Activated CD4-positive, alpha-beta T cell treated with anti-CD3 and anti-CD28 coated beads, Interleukin-2, amount 50 U/mL, for 16 hours (primary cell): ENCODE data around the gene CPXM2.

Experiments used
- DNase-seq: peaks from one replicate; pipeline ENCODE4 v3.0.0-alpha.2; 2020

The CPXM2 gene

GRCh38 chr10:123795196-123795780 lies 96.3 kb downstream of the CPXM2 start:
- no peak for DNase-seq

- no peak for DNase-seq
Measured at GRCh38 chr10:123792248-123792978, 99.2 kb downstream of the CPXM2 start.

- DNase-seq, result no peak
Measured at GRCh38 chr10:123790132-123790885, 101.3 kb downstream of the CPXM2 start.

- no peak for DNase-seq
Measured at GRCh38 chr10:123788981-123789380, 102.6 kb downstream of the CPXM2 start.

- DNase-seq, result no peak
Measured at GRCh38 chr10:123787566-123787965, 104.0 kb downstream of the CPXM2 start.

- DNase-seq, result no peak
Measured at GRCh38 chr10:123786896-123787295, 104.7 kb downstream of the CPXM2 start.

- no peak for DNase-seq
Measured at GRCh38 chr10:123786306-123786705, 105.3 kb downstream of the CPXM2 start.

GRCh38 chr10:123784646-123785045 lies 107.0 kb downstream of the CPXM2 start:
- no peak for DNase-seq

GRCh38 chr10:123784216-123784615 lies 107.4 kb downstream of the CPXM2 start:
- no peak for DNase-seq

GRCh38 chr10:123783296-123783695 lies 108.3 kb downstream of the CPXM2 start:
- no peak for DNase-seq

GRCh38 chr10:123782549-123782948 lies 109.1 kb downstream of the CPXM2 start:
- no peak for DNase-seq

- DNase-seq, result no peak
Measured at GRCh38 chr10:123781956-123782500, 109.6 kb downstream of the CPXM2 start.

- no peak for DNase-seq
Measured at GRCh38 chr10:123781324-123781900, 110.2 kb downstream of the CPXM2 start.

GRCh38 chr10:123778719-123779517 lies 112.7 kb downstream of the CPXM2 start:
- DNase-seq, result no peak

GRCh38 chr10:123777881-123778280 lies 113.7 kb downstream of the CPXM2 start:
- DNase-seq, result no peak

GRCh38 chr10:123774132-123774742 lies 117.4 kb downstream of the CPXM2 start:
- no peak for DNase-seq

GRCh38 chr10:123772645-123773508 lies 118.7 kb downstream of the CPXM2 start:
- DNase-seq, result peak; percentile 34

GRCh38 chr10:123771877-123772644 lies 119.5 kb downstream of the CPXM2 start:
- peak; percentile 6 for DNase-seq

- no peak for DNase-seq
Measured at GRCh38 chr10:123769647-123770046, 122.0 kb downstream of the CPXM2 start.

- no peak for DNase-seq
Measured at GRCh38 chr10:123766761-123767160, 124.8 kb downstream of the CPXM2 start.
